GM23338 (cell line): ENCODE results near the gene GLRA1.

ENCODE experiments used
- CREB1 ChIP-seq: fragments of 250-450 bp; sonication (Bioruptor Pico); IDR thresholded peaks from 2 replicates; pipeline ENCODE4 v1.5.0; 2020; ENCODE audit warnings: low read depth, mild to moderate bottlenecking, moderate library complexity
- CTCF ChIP-seq, 2 experiments: fragments of 200-600 bp in 1 of 2; sonication (generic) in 1 of 2; conservative IDR thresholded peaks; 2 replicates each; pipeline versions ENCODE4 v1.5.1 to v1.6.1; 2016 to 2017; ENCODE audit warnings: antibody characterized with exemption in 2 of 2, low read depth in 2 of 2, mild to moderate bottlenecking in 2 of 2, moderate library complexity in 1 of 2
- EZH2 ChIP-seq: fragments of 200-600 bp; sonication (generic); IDR thresholded peaks from one replicate; pipeline ENCODE4 v1.8.0; 2017; ENCODE audit warnings: antibody characterized with exemption, mild to moderate bottlenecking, low read depth; ENCODE audit not compliant: unreplicated experiment
- EZH2phosphoT487 ChIP-seq: fragments of 200-600 bp; sonication (generic); IDR thresholded peaks from one replicate; pipeline ENCODE4 v1.8.1; 2018; ENCODE audit warnings: antibody characterized with exemption; ENCODE audit not compliant: unreplicated experiment
- JUNB ChIP-seq: IDR thresholded peaks from one replicate; pipeline ENCODE4 v1.6.1; 2016; ENCODE audit warnings: antibody characterized with exemption; ENCODE audit not compliant: unreplicated experiment
- POLR2AphosphoS5 ChIP-seq: IDR thresholded peaks from 2 replicates; pipeline ENCODE4 v1.6.1; 2016; ENCODE audit warnings: antibody characterized with exemption, low read depth
- REST ChIP-seq: IDR thresholded peaks from one replicate; pipeline ENCODE4 v1.6.1; 2018; ENCODE audit warnings: antibody characterized with exemption; ENCODE audit not compliant: unreplicated experiment
- STAT1 ChIP-seq: IDR thresholded peaks from one replicate; pipeline ENCODE4 v1.6.1; 2016; ENCODE audit warnings: antibody characterized with exemption; ENCODE audit not compliant: unreplicated experiment
- ZNF331 ChIP-seq: fragments of 250-450 bp; sonication (Bioruptor Pico); IDR thresholded peaks from 2 replicates; pipeline ENCODE4 v1.5.0; 2020; ENCODE audit warnings: low read depth, mild to moderate bottlenecking, moderate library complexity

GRCh38 chr5:151956725-151957124 is 32.1 kb upstream of the GLRA1 start:
- no peak for TF ChIP-seq EZH2phosphoT487
- TF ChIP-seq EZH2, result no peak
- TF ChIP-seq CTCF (conservative IDR thresholded peaks at IDR 0.05; ENCODE audit: low read depth in 2 of 2), result no peak
- no peak for TF ChIP-seq ZNF331 (CRISPR knock-in tag)
- TF ChIP-seq POLR2AphosphoS5, result no peak
- no peak for TF ChIP-seq REST
- TF ChIP-seq JUNB, result no peak
- TF ChIP-seq CREB1 (CRISPR knock-in tag), result no peak
- no peak for TF ChIP-seq STAT1
